K562 (cell line): Measurements from ENCODE around the gene GTPBP1. TPM values are rescaled to one million over a fixed set of nuclear protein-coding genes. Genes with fewer than 3 reads are reported as not detected.

Source experiments
- ATF1 ChIP-seq, 2 experiments: fragments of 450-650 bp in 1 of 2; IDR thresholded peaks; 2 replicates each; pipeline ENCODE4 v1.6.1; 2016; ENCODE audit warnings: missing compliant biosample characterization in 1 of 2, missing genetic modification characterization in 1 of 2
- BHLHE40 ChIP-seq: IDR thresholded peaks from 2 replicates; pipeline ENCODE4 v1.6.1; 2011; ENCODE audit warnings: low read length, improper control_type of control experiment
- CEBPG ChIP-seq, 3 experiments: fragments of 200-800 bp in 1 of 3; sonication (Bioruptor generic) in 1 of 3; sonication (generic) in 1 of 3; formaldehyde crosslinking in 1 of 3; IDR thresholded peaks in 2 of 3; conservative IDR thresholded peaks in 1 of 3; 2 replicates each; pipeline versions ENCODE4 v1.6.1 to v1.8.0; 2016 to 2022; ENCODE audit warnings: missing compliant biosample characterization in 2 of 3, missing genetic modification characterization in 2 of 3, mild to moderate bottlenecking in 1 of 3, missing genetic modification reagents in 1 of 3
- CHD7 ChIP-seq: fragments of 200-600 bp; sonication (generic); IDR thresholded peaks from one replicate; pipeline ENCODE4 v1.6.1; 2012; ENCODE audit warnings: mild to moderate bottlenecking, low read depth, low read length, inconsistent platforms
- ELK3 ChIP-seq: fragments of 450-650 bp; formaldehyde crosslinking; IDR thresholded peaks from 2 replicates; pipeline ENCODE4 v1.4.0; 2020; ENCODE audit warnings: mild to moderate bottlenecking
- GTF2B ChIP-seq: IDR thresholded peaks from 2 replicates; pipeline ENCODE4 v1.6.1; 2011; ENCODE audit not compliant: insufficient read length; ENCODE audit errors: extremely low read depth
- NEUROD1 ChIP-seq: fragments of 150-350 bp; IDR thresholded peaks from 2 replicates; pipeline ENCODE4 v1.6.1; 2014; ENCODE audit warnings: borderline replicate concordance, low read length, low read depth; ENCODE audit not compliant: partially characterized antibody
- ZBTB34 ChIP-seq: fragments of 250-450 bp; sonication (Bioruptor Pico); IDR thresholded peaks from 2 replicates; pipeline ENCODE4 v1.8.0; 2021; ENCODE audit warnings: mild to moderate bottlenecking, moderate library complexity
- ZBTB8A ChIP-seq: fragments of 450-650 bp; IDR thresholded peaks from 2 replicates; pipeline ENCODE4 v1.6.1; 2018; ENCODE audit warnings: mild to moderate bottlenecking, moderate library complexity; ENCODE audit not compliant: partially characterized antibody
- ZNF764 ChIP-seq: fragments of 250-450 bp; sonication (Bioruptor Pico); IDR thresholded peaks from 2 replicates; pipeline ENCODE4 v1.4.0; 2020; ENCODE audit warnings: low read depth, mild to moderate bottlenecking, moderate library complexity
- polyA plus RNA-seq, 8 experiments: library from polyadenylated mRNA; depleted of rRNA in 4 of 8; stranded (reverse) in 5 of 8; unstranded in 3 of 8; fragments of >200 nt; fragmentation: Nextera tagmentation in 2 of 8; fragmentation: Illumina TruSeq in 1 of 8; extraction: Ambion mirVana in 2 of 8; extraction: Trizol in 1 of 8; gene quantifications; 2 replicates each; pipeline versions ENCODE4 v1.2.1 to v1.2.3, GENCODE V29; 2011 to 2014; ENCODE audit warnings: inconsistent platforms in 1 of 8, missing spikeins in 1 of 8
- total RNA-seq, 7 experiments: library from RNA; depleted of rRNA in 6 of 7; stranded (reverse); fragments of >200 nt in 6 of 7; fragmentation: Illumina TruSeq in 2 of 7; extraction: Trizol in 2 of 7; gene quantifications; 2 replicates each; pipeline versions ENCODE4 v1.2.1 to v1.2.3, GENCODE V29; 2011 to 2021; ENCODE audit warnings: low replicate concordance in 1 of 7

GTPBP1 gene
- total and polyA plus RNA-seq, 9 of the 15 experiments (the other 6 are each of a cell fraction or from before 2014, with no cell fraction given), result 0.83 to 53.2 (median 23.3) TPM

GRCh38 chr22:38705235-38706100 lies at the start of gene GTPBP1 (continued):
- TF ChIP-seq CHD7, result no peak
- 0 out of 2 replicates have a peak, but pooled peaks have one; percentile 6 for TF ChIP-seq ATF1 (CRISPR knock-in tag; IDR thresholded peaks at IDR 0.05)
- TF ChIP-seq ATF1 (tag; IDR thresholded peaks at IDR 0.05), result peak; percentile 97
- TF ChIP-seq ZBTB34 (CRISPR knock-in tag), result no peak
- no peak; the same call in 1 of the 2 replicates for TF ChIP-seq CEBPG (CRISPR knock-in tag; IDR thresholded peaks at IDR 0.05)
- TF ChIP-seq CEBPG (tag; conservative IDR thresholded peaks at IDR 0.05 in 1 of 2, IDR thresholded peaks at IDR 0.05 in 1 of 2), result peak in 1 of 2 experiments; percentile 34; a peak in 1 of 4 replicates
- TF ChIP-seq ZBTB8A, result no peak
- no peak for TF ChIP-seq ZNF764 (CRISPR knock-in tag)
- peak; percentile 18 for TF ChIP-seq GTF2B
- TF ChIP-seq NEUROD1, result peak; percentile 58
- peak; percentile 65; the same call in 1 of the 2 replicates for TF ChIP-seq BHLHE40
- TF ChIP-seq ELK3 (CRISPR knock-in tag), result no peak
